Panc1 (cell line): ENCODE measurements around the gene SLIT2. TPM values are rescaled to one million over a fixed set of nuclear protein-coding genes. Genes with fewer than 3 reads are reported as not detected.

Experiments
- ATAC-seq: fragments of 200-7000 bp; cut with Tn5 transposase; 2 replicates; pipeline ENCODE4 v1.9.1; 2020; ENCODE audit warnings: mild to moderate bottlenecking, moderate library complexity
- BruUV-seq: library from RNA; stranded (reverse); fragments of 400-500 nt; replicated peaks from 2 replicates; lab custom pipeline; 2021; lab: Mats Ljungman, UMichigan
- CTCF ChIA-PET: fragments of 300-600 bp; sonication (Branson Sonifier 250); formaldehyde crosslinking; loops from one replicate; lab custom pipeline; 2022; ENCODE audit warnings: antibody characterized with exemption; lab: Charles Lee
- POLR2A ChIA-PET: fragments of 300-600 bp; sonication (Branson Sonifier 250); formaldehyde crosslinking; loops from one replicate; lab custom pipeline; 2022; ENCODE audit warnings: antibody characterized with exemption; lab: Charles Lee
- DNase-seq: peaks from one replicate; pipeline ENCODE4 v3.0.0-alpha.2; 2010; ENCODE audit warnings: low read depth, low spot score
- H3K27ac ChIP-seq: 2 replicates; pipeline ENCODE4 v1.5.1; 2011; ENCODE audit warnings: mild to moderate bottlenecking, low read length, inconsistent platforms
- H3K27me3 ChIP-seq: fragments of 200-500 bp; sonication (Bioruptor generic); 2 replicates; pipeline ENCODE4 v1.6.0; 2014; ENCODE audit warnings: low read length, inconsistent platforms; ENCODE audit not compliant: control insufficient read depth, insufficient read depth
- H3K36me3 ChIP-seq: fragments of 200-500 bp; sonication (Bioruptor generic); 2 replicates; pipeline ENCODE4 v1.5.1; 2014; ENCODE audit warnings: inconsistent platforms, mild to moderate bottlenecking, low read length, moderate library complexity; ENCODE audit not compliant: control insufficient read depth, insufficient read depth
- H3K4me1 ChIP-seq: 2 replicates; pipeline ENCODE4 v1.5.1; 2011; ENCODE audit warnings: inconsistent platforms, mild to moderate bottlenecking, low read length, moderate library complexity; ENCODE audit not compliant: control insufficient read depth, insufficient read depth
- H3K4me3 ChIP-seq, 2 experiments: 2 replicates each; pipeline ENCODE4 v1.5.1; 2011 to 2012; ENCODE audit warnings: low read depth in 2 of 2, low read length in 2 of 2, mild to moderate bottlenecking in 2 of 2, inconsistent platforms in 1 of 2, moderate library complexity in 1 of 2
- H3K9me3 ChIP-seq: fragments of 200-500 bp; sonication (Bioruptor generic); 2 replicates; pipeline ENCODE4 v1.5.1; 2014; ENCODE audit warnings: low read depth, mild to moderate bottlenecking, inconsistent platforms, low read length, moderate library complexity; ENCODE audit not compliant: control insufficient read depth, insufficient read depth
- POLR2AphosphoS5 ChIP-seq: IDR thresholded peaks from 2 replicates; pipeline ENCODE4 v1.6.1; 2012; ENCODE audit warnings: mild to moderate bottlenecking, low read depth, low read length, moderate library complexity
- REST ChIP-seq, 2 experiments: IDR thresholded peaks; 2 replicates each; pipeline ENCODE4 v1.6.1; 2011 to 2012; ENCODE audit warnings: low read depth in 2 of 2, control low read depth in 1 of 2, low read length in 1 of 2, mild to moderate bottlenecking in 1 of 2, moderate library complexity in 1 of 2; ENCODE audit not compliant: insufficient read depth in 1 of 2
- SIN3A ChIP-seq: IDR thresholded peaks from 2 replicates; pipeline ENCODE4 v1.6.1; 2012; ENCODE audit warnings: low read depth, mild to moderate bottlenecking, low read length, moderate library complexity, borderline replicate concordance; ENCODE audit not compliant: insufficient read depth
- TCF7L2 ChIP-seq: IDR thresholded peaks from 2 replicates; pipeline ENCODE4 v1.6.1; 2011; ENCODE audit warnings: mild to moderate bottlenecking, low read depth, low read length, inconsistent platforms
- in situ Hi-C: cut with HindIII; loops from 2 replicates; pipeline ENCODE4 v1.10.0; 2016; ENCODE audit warnings: low sequenced_read_pairs, low pct_unique_long_range_greater_than_20kb
- intact Hi-C: fragments of 100-400 bp; cut with micrococcal nuclease; formaldehyde crosslinking; loops from one replicate; pipeline ENCODE4 v1.10.0; 2022; ENCODE audit not compliant: unreplicated experiment
- total RNA-seq: library from RNA; stranded (reverse); gene quantifications from one replicate; pipeline ENCODE4 v1.2.1, GENCODE V29; 2021; ENCODE audit not compliant: unreplicated experiment
- TF ChIP-seq, protein P1 (sequence below): fragments of 450-650 bp; IDR thresholded peaks from 2 replicates; pipeline ENCODE4 v1.5.1; 2017; ENCODE audit warnings: mild to moderate bottlenecking

SLIT2 gene
- total RNA-seq, 1 experiment from 2014 or later, result 0.28 TPM

- BruUV-seq, result no TSS peak
- no peak for TF ChIP-seq SIN3A
- TF ChIP-seq TCF7L2, result no peak
- TF ChIP-seq, protein P1, sequence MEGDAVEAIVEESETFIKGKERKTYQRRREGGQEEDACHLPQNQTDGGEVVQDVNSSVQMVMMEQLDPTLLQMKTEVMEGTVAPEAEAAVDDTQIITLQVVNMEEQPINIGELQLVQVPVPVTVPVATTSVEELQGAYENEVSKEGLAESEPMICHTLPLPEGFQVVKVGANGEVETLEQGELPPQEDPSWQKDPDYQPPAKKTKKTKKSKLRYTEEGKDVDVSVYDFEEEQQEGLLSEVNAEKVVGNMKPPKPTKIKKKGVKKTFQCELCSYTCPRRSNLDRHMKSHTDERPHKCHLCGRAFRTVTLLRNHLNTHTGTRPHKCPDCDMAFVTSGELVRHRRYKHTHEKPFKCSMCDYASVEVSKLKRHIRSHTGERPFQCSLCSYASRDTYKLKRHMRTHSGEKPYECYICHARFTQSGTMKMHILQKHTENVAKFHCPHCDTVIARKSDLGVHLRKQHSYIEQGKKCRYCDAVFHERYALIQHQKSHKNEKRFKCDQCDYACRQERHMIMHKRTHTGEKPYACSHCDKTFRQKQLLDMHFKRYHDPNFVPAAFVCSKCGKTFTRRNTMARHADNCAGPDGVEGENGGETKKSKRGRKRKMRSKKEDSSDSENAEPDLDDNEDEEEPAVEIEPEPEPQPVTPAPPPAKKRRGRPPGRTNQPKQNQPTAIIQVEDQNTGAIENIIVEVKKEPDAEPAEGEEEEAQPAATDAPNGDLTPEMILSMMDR, result no peak
- no peak for TF ChIP-seq POLR2AphosphoS5
- TF ChIP-seq REST (IDR thresholded peaks at IDR 0.05; ENCODE audit: insufficient read depth in 1 of 2, low read depth in 2 of 2, low read length in 1 of 2), result no peak
- Histone ChIP-seq H3K27me3 (no peaks in the 10 kb centered on the region), H3K4me1 (no peaks in the 10 kb centered on the region), H3K4me3 (no peak overlapping the region), H3K36me3 (no peaks in the 10 kb centered on the region), H3K9me3 (no peaks in the 10 kb centered on the region), H3K27ac (no peak overlapping the region)
- ATAC-seq (no peak), DNase-seq (no peak)
- in situ Hi-C loops (no loop called here), intact Hi-C loops (no loop called here)
- CTCF ChIA-PET, result no interaction called here
- POLR2A ChIA-PET, result no interaction called here
Observed at GRCh38 chr4:20272411-20272872, 20.7 kb downstream of the SLIT2 start.

- no TSS peak for BruUV-seq
- in situ Hi-C loops (no loop called here), intact Hi-C loops (no loop called here)
- H3K9me3 ChIP-seq, result no peaks in the 10 kb centered on the region
- POLR2A ChIA-PET, result no interaction called here
- CTCF ChIA-PET, result no interaction called here
- no peak overlapping the region for H3K27ac ChIP-seq
- no peaks in the 10 kb centered on the region for H3K36me3 ChIP-seq
- TF ChIP-seq SIN3A (no peak), POLR2AphosphoS5 (no peak), TCF7L2 (no peak), REST (IDR thresholded peaks at IDR 0.05; ENCODE audit: insufficient read depth in 1 of 2, low read depth in 2 of 2, low read length in 1 of 2) (no peak)
- TF ChIP-seq, protein P1, result no peak
- H3K4me3 ChIP-seq, result no peak overlapping the region
- H3K27me3 ChIP-seq, result no peaks in the 10 kb centered on the region
- no peak for DNase-seq
- no peak for ATAC-seq
- H3K4me1 ChIP-seq, result no peaks in the 10 kb centered on the region
Observed at GRCh38 chr4:20273793-20274192, 22.1 kb downstream of the SLIT2 start.
